GM21381 (cell line): Measurements from ENCODE around the gene CT47A1.
A peak's percentile ranks its signal among the peaks of the same experiment; 100 is the strongest.
"Not testable (repeated sequence)": the region's sequence is repeated elsewhere in the genome, so short reads cannot be mapped to it uniquely, and the experiment has no call there.

Experiments used
- ATAC-seq: cut with Tn5 transposase; IDR thresholded peaks from one replicate; pipeline ENCODE4 v1.9.1; 2021; ENCODE audit warnings: mild to moderate bottlenecking, moderate library complexity; ENCODE audit not compliant: unreplicated experiment

Gene CT47A1

DNA sequence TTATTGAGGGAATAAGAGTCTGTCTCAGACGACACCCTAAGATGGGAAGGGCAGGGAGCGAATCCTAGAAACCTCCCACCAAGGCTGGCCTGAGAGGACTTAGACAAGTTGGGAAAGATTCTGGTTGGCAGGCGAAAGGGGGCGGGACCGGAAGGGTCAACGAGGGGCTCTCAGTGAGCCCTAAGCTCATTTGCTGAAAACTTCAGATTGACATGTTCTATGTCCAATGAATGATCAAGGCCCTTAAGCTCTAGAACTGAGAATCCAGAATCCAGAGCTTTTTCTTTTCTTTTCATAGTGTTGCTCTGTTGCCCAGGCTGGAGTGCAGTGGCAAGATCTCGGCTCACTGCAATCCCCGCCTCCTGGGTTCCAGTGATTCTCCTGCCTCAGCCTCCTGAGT is at the start of gene CT47A1:
CT47A1 (minus strand) TSS at position 101 of the 400 bp plus-strand sequence. CDS start 231 bp downstream, outside the sequence.
- ATAC-seq: not testable (repeated sequence)

DNA sequence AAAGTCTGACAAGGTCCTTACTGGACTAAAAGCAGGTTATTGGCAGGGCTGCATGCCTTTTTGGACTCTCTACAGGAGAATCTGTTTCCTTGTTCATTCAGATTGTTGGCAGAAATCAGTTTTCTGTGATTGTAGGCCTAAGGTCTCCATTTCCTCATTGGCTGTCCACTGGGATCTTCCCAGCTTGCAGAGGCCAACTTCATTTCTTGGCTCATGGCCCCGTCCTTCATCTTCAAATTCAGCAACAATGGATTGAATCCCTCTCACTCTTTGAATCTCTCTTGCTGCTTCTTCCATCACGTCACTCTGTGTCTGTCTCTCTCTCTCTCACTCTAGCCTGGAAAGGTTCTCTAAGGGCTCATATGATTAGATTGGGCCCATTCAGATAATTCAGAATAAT is 47.0 kb upstream of the CT47A1 start:
- no peak for ATAC-seq

DNA sequence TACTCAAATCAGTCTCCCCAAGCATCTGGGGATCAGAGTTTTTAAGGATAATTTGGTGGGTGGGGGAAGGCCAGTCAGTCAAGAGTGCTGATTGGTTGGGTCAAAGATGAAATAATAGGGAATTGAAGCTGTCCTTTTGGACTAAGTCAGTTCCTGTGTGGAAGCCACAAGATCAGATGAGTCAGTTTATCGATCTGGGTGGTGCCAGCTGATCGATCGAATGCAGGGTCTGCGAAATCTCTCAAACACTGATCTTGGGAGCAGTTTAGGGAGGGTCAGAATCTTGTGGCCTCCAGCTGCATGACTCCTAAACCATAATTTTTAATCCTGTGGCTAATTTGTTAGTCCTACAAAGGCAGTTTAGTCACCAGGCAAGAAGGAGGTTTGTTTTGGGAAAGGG is 44.5 kb upstream of the CT47A1 start:
- ATAC-seq: no peak

DNA sequence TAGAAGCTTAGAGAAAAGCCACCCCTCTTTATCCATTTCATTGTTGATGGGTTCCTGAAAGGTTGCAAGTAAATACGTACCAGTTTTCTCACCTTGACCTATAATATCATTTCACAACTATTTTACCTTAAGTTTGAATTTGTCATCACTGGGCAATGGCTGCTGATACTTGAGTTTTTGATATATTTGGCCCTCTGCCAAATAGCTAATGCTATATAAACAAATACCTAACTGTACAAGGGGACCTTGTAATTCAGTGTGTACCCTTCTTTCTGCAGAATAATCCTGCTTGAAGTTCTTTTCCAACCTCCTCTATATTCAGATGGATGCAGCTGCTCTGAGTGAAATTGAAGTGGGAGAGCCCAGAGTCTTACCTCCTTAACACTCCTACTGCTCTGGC is 42.9 kb upstream of the CT47A1 start:
- no peak for ATAC-seq

DNA sequence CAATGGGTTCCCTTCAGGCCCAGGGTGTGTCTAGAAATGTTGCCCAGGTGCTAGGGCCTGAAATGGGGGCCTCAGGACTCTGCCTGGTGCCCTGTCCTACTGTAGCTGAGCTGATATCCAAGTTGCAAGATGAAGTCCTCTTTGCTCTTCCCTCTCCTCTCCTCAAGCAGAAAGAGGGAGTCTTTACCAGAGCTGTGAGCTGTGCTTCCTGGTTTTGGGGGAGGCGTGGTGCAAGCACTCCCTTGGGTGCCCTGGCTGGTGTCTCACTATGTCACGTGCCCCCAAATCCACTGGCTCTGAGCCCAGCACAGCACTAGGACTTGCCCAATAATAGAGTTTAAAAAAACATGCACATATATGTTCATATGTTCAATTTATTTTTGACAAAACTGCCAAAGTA is 29.3 kb upstream of the CT47A1 start:
- ATAC-seq: no peak

DNA sequence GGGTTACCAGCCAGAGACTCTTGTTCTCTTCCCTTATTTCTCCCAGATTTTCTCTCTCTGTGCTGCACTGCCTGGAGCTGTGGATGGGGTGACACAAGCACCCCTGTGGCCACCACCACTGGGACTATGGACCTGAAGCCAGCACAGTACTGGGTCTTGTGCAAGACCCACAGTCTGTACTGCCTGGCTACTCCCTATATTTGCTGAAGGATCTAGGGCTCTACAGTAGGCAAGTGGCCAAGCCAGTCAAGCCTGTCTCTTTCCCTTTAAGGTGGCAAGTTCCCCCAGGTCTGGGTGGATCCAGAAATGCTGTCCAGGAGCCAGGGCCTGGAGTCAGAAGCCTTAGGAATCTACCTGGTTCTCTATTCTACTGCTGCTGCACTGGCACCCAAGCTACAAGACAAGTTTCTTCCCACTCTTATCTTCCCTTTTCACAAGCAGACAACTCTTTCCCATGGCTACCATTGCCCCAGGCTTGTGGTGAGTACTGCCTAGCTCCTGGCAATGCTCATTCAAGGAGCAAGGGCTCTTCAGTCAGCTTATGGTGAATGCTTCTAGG is 28.4 kb upstream of the CT47A1 start:
- ATAC-seq: no peak

DNA sequence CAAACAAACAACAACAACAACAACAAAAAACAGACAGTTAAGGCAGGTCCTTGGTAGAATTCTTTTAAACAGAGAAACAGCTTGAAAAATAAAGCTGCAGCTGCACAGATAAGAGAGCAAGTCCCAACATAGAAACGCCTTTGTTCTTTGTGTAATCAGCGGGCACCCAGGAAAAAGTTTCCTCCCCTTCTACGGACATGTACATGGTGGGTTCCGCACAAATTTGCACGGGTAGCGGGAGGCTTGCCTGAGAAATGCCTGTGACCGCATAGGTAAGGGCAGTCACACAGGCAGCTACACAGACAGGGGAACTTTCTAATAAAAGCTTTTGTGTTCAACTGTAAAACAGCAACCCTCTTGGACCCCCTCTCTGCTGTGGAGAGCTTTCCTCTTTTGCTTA is 25.7 kb upstream of the CT47A1 start:
- ATAC-seq: no peak

DNA sequence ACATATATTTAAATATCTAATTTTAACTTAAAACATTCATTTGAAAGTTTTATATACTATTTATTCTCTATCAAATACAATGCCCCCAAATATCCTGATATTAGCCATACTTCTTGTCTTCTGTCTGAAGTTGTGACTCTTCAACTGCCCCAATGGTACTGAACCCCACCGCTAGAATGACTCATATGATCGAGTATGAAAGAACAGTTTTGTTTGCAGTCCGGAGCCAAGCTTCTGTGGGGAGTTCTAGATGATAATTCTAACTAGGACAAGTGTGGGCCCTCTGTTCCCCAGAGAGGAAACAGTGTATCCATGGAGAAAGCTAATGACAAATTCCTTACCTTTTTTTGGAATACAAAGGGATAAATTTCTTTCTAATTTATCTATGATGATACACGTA is 24.7 kb upstream of the CT47A1 start:
- ATAC-seq: no peak

DNA sequence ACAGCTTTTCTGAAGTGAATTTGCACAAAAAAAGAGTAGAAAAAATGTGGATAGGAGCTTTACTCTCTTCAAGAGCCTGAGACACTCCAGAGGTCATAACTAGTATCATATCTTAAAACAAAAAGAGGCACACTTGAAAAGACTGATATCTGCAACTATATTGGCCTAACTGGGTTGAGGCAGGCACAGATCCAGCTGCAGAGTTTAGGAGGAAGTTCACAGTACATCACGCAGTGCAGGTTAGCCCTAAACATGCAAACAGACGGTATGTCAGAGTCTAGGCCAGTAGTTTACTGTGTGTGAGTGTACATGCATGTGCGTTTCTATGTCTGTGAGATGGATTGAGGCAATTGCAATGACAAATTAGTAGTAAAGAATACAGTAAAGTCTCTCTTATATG is 24.2 kb upstream of the CT47A1 start:
- no peak for ATAC-seq

DNA sequence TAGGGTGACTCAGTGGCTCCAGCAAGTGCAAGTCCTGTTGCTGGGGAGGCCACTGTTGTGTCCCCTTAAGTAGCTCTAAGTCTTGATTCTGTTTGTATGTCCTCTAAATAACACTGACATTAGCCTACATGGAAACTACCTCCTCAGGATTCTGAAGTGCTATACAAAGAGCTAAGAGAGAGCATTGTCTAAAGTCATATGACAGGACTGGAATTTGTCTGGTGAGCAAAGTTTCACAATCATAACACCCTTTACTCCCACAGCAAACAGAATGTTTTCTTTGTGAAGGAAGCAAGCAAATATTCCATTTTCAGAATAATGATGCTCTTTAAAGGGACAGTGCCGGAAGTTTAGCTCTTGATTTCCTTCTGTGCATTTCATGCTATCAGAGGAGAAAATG is 23.4 kb upstream of the CT47A1 start:
- no peak for ATAC-seq

DNA sequence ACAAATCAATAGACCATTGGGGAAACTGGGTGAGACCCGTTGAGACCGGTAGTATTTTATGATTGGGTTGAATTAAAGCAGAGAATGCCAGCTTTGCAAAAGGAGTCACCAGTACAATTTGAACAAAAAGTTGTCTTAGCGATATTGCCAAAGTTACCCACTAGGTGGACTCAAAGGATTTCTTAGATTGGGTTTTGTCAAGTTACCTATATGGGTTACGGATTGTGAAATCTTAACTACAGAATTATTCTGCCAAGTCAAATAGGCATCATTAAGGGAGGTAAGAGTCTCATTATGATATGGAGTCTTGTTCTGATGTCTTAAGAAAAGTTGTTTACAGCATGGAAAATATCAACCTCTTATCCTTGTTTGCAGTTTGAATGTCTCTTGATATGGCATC is 15.0 kb upstream of the CT47A1 start:
- no peak for ATAC-seq

DNA sequence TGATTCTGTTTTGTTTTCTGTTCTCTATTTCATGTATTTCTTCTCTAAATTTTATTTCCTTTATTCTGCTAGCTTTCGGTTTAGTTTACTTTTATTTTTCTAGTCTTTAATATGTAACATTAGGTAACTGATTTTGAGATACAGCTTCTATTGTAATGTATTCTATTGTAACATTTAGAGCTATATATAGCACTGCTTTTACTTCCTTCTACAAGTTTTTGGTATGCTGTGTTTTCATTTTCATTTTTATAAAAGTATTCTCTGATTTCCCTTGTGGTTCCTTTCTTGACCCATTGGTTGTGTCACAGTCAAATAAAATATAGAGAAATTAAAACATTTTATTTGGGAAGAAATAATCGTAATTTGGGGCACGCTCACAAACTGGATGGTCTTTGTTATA is 13.9 kb upstream of the CT47A1 start:
- peak; percentile 82 for ATAC-seq

DNA sequence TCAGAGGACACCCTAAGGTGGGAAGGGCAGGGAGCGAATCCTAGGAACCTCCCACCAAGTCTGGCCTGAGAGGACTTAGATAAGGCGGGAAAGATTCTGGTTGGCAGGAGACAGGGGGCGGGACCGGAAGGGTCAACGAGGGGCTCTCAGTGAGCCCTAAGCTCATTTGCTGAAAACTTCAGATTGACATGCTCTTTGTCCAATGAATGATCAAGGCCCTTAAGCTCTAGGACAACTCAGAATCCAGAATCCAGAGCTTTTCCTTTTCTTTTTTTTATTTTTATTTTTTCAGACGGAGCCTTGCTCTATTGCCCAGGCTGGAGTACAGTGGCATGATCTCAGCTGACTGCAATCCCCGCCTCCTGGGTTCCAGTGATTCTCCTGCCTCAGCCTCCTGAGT is 29.1 kb downstream of the CT47A1 start, which contains the start of gene CT47A7:
CT47A7 (minus strand) TSS at position 101 of the 400 bp plus-strand sequence. CDS start 255 bp downstream, outside the sequence.
- not testable (repeated sequence) for ATAC-seq
